AG09319 (cell line): Measurements from ENCODE around the gene FOXO3.
"Not testable (repeated sequence)": the region's sequence is repeated elsewhere in the genome, so short reads cannot be mapped to it uniquely, and the experiment has no call there.

ENCODE experiments used
- DNase-seq: peaks from one replicate; pipeline ENCODE4 v3.0.0-alpha.2; 2010; ENCODE audit warnings: low read depth; ENCODE audit errors: extremely low read depth
- TF ChIP-seq, protein P1 (sequence below): IDR thresholded peaks from 2 replicates; pipeline ENCODE4 v1.5.1; 2011; ENCODE audit warnings: low read depth, mild to moderate bottlenecking, inconsistent platforms, low read length, moderate library complexity

FOXO3 gene

DNA sequence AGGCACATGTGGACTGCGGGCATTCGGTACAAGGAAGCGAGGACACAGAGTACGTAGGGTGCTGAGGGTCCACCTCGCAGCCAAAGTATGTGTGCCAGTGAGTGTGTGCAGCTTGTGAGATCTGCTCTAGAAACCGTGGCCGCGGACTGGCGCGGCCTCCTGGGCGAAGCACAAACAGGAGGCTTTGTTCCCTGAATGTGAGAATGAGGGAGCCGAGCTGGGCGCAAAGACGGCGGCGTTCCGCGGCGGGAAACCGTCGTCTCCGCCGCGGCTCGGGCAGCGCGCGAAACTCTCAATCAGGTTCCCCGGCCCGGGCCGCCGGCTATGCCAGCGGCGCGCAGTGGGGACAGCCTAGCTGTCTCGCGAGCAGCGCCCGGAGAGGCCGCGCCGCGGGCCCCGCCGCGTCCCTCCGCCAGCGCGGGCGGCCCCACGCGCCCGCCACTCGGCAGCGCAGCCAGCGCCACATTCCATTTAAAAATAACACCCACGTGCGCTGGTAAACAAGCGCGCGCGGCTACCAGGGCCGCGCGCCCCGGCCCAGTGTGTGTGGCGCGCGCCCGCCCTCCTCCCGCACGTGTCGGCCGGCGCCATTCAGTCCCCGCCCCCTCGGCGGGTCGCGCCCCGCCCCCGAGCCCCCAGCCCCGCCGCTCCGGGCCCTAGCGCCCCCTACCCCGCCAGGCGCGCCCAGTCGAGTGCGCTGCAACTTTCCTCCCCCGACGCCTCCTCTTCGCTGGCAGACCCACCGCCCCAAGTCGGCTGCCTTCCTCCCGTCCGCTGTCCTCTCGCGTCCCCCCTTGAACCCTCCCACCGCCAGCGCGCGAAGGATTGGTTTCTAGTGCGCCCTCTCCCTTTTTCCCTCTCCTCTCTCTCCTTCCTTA is 3.0 kb upstream of the FOXO3 start:
- TF ChIP-seq, protein P1, sequence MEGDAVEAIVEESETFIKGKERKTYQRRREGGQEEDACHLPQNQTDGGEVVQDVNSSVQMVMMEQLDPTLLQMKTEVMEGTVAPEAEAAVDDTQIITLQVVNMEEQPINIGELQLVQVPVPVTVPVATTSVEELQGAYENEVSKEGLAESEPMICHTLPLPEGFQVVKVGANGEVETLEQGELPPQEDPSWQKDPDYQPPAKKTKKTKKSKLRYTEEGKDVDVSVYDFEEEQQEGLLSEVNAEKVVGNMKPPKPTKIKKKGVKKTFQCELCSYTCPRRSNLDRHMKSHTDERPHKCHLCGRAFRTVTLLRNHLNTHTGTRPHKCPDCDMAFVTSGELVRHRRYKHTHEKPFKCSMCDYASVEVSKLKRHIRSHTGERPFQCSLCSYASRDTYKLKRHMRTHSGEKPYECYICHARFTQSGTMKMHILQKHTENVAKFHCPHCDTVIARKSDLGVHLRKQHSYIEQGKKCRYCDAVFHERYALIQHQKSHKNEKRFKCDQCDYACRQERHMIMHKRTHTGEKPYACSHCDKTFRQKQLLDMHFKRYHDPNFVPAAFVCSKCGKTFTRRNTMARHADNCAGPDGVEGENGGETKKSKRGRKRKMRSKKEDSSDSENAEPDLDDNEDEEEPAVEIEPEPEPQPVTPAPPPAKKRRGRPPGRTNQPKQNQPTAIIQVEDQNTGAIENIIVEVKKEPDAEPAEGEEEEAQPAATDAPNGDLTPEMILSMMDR, result no peak; the same call in 1 of the 2 replicates
- no peak for DNase-seq

- DNase-seq, result peak; percentile 98
- TF ChIP-seq, protein P1, result no peak
Measured at GRCh38 chr6:108558372-108559096, 2.2 kb upstream of the FOXO3 start.

DNA sequence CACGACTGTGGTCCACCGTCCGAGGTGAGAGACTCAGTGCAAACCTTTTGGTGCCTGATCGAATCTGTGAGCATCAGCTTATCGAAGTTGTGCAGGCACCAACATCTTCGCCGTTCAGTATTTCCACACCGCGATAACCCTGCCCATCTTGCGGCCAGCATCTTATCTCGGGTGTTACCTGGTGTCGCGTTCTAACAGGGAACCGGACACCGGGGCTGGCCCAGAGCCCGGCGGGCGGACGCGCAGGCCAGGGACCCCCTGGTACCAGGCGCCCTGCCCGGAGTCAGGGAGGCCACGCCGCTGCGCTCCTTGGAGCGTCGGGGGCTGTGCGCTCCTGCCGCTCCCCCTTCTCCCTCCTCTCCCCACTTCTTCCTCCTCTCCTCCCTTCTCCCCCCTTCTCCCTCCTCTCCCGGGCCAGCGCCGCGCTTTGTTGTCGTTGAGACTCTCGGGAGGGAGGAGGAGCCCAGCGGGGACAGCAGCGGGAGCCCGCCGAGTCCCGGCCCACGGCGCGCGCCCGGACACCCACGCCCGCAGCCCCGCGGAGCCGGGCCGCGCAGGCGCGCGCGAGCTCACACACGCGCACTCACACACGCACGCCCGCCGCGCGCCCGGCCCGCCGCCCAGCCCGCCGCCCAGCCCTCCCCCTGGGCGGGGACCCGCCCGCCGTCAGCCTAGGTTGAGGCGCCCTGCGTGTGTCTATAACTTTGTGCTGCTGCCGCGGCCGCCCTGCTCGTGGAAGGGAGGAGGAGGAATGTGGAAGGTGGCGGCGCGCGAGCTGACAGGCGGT is 1.4 kb upstream of the FOXO3 start:
- TF ChIP-seq, protein P1, result no peak
- peak; percentile 80 for DNase-seq

DNA sequence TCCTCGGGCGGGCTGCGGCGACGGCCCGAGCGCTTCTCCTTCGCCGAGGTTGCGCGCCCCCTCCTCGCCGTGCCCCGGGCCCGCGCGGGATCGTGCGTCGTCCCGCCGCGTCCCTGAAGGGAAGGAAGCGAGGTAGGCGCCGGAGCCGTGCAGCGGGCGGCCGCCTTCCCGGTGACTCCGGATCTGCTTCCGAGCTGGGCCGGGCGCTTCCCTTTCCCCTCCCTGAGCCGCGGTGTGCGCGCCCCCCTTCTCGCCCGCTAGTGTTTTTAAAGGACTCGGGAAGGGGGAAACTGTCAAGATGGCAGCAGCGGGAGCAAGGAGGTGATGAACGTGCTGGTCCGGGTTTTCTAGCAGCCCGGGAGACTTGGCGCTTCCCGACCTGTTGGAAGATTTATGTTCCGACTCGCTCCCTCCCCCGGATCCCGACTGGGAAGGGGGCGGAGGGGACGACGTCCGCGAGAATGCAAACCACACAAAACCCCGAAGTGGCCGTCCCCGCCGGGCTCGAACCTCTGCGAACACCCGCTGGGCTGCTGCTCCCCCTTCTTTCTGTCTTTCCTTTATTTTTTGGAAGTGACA is 744 bp upstream of the FOXO3 start:
- no peak for DNase-seq
- TF ChIP-seq, protein P1, result no peak

DNA sequence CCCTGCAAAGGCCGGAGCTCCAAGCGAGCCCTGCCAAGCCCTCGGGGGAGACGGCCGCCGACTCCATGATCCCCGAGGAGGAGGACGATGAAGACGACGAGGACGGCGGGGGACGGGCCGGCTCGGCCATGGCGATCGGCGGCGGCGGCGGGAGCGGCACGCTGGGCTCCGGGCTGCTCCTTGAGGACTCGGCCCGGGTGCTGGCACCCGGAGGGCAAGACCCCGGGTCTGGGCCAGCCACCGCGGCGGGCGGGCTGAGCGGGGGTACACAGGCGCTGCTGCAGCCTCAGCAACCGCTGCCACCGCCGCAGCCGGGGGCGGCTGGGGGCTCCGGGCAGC is 561 bp downstream of the FOXO3 start:
- DNase-seq, result not testable (repeated sequence)

- TF ChIP-seq, protein P1, result no peak
- no peak for DNase-seq
Measured at GRCh38 chr6:108561742-108562502, 1.2 kb downstream of the FOXO3 start.

- no peak for DNase-seq
Measured at GRCh38 chr6:108562503-108562993, 1.8 kb downstream of the FOXO3 start.

More at GRCh38 chr6:108562503-108562993, 1.8 kb downstream of the FOXO3 start:
- TF ChIP-seq, protein P1, result no peak; the same call in 1 of the 2 replicates
